Measurements from ENCODE around the gene TMPRSS11A. TPM values are rescaled to one million over a fixed set of nuclear protein-coding genes. Genes with fewer than 3 reads are reported as not detected.

The TMPRSS11A gene
- total and polyA plus RNA-seq, 2 experiments from 2014 or later, result not detected

DNA sequence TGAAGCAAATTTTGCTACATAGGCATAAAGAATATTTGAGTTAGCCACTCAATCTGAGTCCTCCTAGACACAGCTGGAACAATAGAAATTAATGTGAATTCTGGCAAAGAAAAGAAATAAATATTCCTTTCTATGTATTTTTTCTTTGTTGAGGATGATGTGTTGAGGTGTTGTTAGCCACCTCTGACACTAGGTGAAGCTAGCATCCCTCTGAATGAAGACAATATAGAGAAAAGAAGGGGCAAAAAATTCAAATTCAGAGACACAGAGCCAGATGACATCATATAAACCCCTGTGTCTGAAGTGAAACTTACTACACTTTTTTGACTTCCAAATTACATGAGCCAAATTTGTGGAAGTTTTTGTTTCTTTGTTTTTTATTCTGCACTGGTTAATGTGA is 44.9 kb downstream of the TMPRSS11A start:
- Histone ChIP-seq H3K4me2 (no peak overlapping the region), H2AFZ (no peak overlapping the region), H3K79me2 (replicated peaks; ENCODE audit: insufficient read depth) (no peaks in the 10 kb centered on the region), H3K4me3 (no peak overlapping the region), H3K27me3 (ENCODE audit: insufficient read depth) (no peaks in the 10 kb centered on the region), H3K9me2 (ENCODE audit: insufficient read depth) (no peaks in the 10 kb centered on the region), H4K20me1 (replicated peaks; ENCODE audit: insufficient read depth) (no peaks in the 10 kb centered on the region), H3K4me1 (ENCODE audit: insufficient read depth) (0 out of 2 replicates have a peak, but pooled peaks cover 4% of the 10 kb centered on the region), H3F3A (replicated peaks; ENCODE audit: low read depth) (no peaks in the 10 kb centered on the region), H3K36me3 (ENCODE audit: insufficient read depth) (no peaks in the 10 kb centered on the region), H3K27ac (ENCODE audit: low read depth) (no peak overlapping the region)
- no peak overlapping the region for H3K4me3 Mint-ChIP-seq
- H3K4me1 Mint-ChIP-seq, result no peaks in the 10 kb centered on the region; the same call in 2 of the 3 replicates
- ATAC-seq, result peak; percentile 78
- H3K9me3 Mint-ChIP-seq, result no peaks in the 10 kb centered on the region
- peak; percentile 46 for DNase-seq (ENCODE audit: low spot score)
- no peak overlapping the region for H3K27ac Mint-ChIP-seq
- TF ChIP-seq CTCF (conservative IDR thresholded peaks at IDR 0.05; ENCODE audit: low read depth in 2 of 2), result peak; percentile 79 to 84
- no peak for TF ChIP-seq NANOG (IDR thresholded peaks at IDR 0.05; ENCODE audit: borderline replicate concordance)
- H3K36me3 Mint-ChIP-seq (ENCODE audit: low read depth), result no peaks in the 10 kb centered on the region
- no peaks in the 10 kb centered on the region for H3K27me3 Mint-ChIP-seq (ENCODE audit: insufficient read depth, low read depth, poor library complexity)

- no peak overlapping the region for H3K27ac ChIP-seq (ENCODE audit: low read depth)
- no peaks in the 10 kb centered on the region for H3K9me3 Mint-ChIP-seq
- no peak overlapping the region for H3K27ac Mint-ChIP-seq
- H3K4me2 ChIP-seq, result no peak overlapping the region
- H3K4me3 Mint-ChIP-seq, result no peak overlapping the region
- H3K27me3 ChIP-seq (ENCODE audit: insufficient read depth), result no peaks in the 10 kb centered on the region
- H3K9me2 ChIP-seq (ENCODE audit: insufficient read depth), result no peaks in the 10 kb centered on the region
- H3K4me3 ChIP-seq, result no peak overlapping the region
- ATAC-seq (no peak), DNase-seq (ENCODE audit: low spot score) (peak; percentile 6)
- H3K36me3 Mint-ChIP-seq (ENCODE audit: low read depth), result no peaks in the 10 kb centered on the region
- H3K27me3 Mint-ChIP-seq (ENCODE audit: insufficient read depth, low read depth, poor library complexity), result no peaks in the 10 kb centered on the region
- no peaks in the 10 kb centered on the region for H4K20me1 ChIP-seq (replicated peaks; ENCODE audit: insufficient read depth)
- H3K79me2 ChIP-seq (replicated peaks; ENCODE audit: insufficient read depth), result no peaks in the 10 kb centered on the region
- no peaks in the 10 kb centered on the region for H3F3A ChIP-seq (replicated peaks; ENCODE audit: low read depth)
- 0 out of 2 replicates have a peak, but pooled peaks cover 4% of the 10 kb centered on the region for H3K4me1 ChIP-seq (ENCODE audit: insufficient read depth)
- no peak overlapping the region for H2AFZ ChIP-seq
- no peaks in the 10 kb centered on the region; the same call in 2 of the 3 replicates for H3K4me1 Mint-ChIP-seq
- H3K36me3 ChIP-seq (ENCODE audit: insufficient read depth), result no peaks in the 10 kb centered on the region
- TF ChIP-seq EZH2phosphoT487 (IDR thresholded peaks at IDR 0.05; ENCODE audit: unreplicated experiment) (no peak), ZNF114 (CRISPR knock-in tag; IDR thresholded peaks at IDR 0.05) (no peak), JUNB (IDR thresholded peaks at IDR 0.05; ENCODE audit: unreplicated experiment) (no peak), POLR2AphosphoS5 (IDR thresholded peaks at IDR 0.05; ENCODE audit: low read depth) (no peak), ZNF331 (CRISPR knock-in tag; IDR thresholded peaks at IDR 0.05; ENCODE audit: low read depth) (no peak), CREB1 (CRISPR knock-in tag; IDR thresholded peaks at IDR 0.05; ENCODE audit: low read depth) (no peak)
- TF ChIP-seq, protein P1, sequence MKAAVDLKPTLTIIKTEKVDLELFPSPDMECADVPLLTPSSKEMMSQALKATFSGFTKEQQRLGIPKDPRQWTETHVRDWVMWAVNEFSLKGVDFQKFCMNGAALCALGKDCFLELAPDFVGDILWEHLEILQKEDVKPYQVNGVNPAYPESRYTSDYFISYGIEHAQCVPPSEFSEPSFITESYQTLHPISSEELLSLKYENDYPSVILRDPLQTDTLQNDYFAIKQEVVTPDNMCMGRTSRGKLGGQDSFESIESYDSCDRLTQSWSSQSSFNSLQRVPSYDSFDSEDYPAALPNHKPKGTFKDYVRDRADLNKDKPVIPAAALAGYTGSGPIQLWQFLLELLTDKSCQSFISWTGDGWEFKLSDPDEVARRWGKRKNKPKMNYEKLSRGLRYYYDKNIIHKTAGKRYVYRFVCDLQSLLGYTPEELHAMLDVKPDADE (IDR thresholded peaks at IDR 0.05), result no peak
- TF ChIP-seq, protein P2, sequence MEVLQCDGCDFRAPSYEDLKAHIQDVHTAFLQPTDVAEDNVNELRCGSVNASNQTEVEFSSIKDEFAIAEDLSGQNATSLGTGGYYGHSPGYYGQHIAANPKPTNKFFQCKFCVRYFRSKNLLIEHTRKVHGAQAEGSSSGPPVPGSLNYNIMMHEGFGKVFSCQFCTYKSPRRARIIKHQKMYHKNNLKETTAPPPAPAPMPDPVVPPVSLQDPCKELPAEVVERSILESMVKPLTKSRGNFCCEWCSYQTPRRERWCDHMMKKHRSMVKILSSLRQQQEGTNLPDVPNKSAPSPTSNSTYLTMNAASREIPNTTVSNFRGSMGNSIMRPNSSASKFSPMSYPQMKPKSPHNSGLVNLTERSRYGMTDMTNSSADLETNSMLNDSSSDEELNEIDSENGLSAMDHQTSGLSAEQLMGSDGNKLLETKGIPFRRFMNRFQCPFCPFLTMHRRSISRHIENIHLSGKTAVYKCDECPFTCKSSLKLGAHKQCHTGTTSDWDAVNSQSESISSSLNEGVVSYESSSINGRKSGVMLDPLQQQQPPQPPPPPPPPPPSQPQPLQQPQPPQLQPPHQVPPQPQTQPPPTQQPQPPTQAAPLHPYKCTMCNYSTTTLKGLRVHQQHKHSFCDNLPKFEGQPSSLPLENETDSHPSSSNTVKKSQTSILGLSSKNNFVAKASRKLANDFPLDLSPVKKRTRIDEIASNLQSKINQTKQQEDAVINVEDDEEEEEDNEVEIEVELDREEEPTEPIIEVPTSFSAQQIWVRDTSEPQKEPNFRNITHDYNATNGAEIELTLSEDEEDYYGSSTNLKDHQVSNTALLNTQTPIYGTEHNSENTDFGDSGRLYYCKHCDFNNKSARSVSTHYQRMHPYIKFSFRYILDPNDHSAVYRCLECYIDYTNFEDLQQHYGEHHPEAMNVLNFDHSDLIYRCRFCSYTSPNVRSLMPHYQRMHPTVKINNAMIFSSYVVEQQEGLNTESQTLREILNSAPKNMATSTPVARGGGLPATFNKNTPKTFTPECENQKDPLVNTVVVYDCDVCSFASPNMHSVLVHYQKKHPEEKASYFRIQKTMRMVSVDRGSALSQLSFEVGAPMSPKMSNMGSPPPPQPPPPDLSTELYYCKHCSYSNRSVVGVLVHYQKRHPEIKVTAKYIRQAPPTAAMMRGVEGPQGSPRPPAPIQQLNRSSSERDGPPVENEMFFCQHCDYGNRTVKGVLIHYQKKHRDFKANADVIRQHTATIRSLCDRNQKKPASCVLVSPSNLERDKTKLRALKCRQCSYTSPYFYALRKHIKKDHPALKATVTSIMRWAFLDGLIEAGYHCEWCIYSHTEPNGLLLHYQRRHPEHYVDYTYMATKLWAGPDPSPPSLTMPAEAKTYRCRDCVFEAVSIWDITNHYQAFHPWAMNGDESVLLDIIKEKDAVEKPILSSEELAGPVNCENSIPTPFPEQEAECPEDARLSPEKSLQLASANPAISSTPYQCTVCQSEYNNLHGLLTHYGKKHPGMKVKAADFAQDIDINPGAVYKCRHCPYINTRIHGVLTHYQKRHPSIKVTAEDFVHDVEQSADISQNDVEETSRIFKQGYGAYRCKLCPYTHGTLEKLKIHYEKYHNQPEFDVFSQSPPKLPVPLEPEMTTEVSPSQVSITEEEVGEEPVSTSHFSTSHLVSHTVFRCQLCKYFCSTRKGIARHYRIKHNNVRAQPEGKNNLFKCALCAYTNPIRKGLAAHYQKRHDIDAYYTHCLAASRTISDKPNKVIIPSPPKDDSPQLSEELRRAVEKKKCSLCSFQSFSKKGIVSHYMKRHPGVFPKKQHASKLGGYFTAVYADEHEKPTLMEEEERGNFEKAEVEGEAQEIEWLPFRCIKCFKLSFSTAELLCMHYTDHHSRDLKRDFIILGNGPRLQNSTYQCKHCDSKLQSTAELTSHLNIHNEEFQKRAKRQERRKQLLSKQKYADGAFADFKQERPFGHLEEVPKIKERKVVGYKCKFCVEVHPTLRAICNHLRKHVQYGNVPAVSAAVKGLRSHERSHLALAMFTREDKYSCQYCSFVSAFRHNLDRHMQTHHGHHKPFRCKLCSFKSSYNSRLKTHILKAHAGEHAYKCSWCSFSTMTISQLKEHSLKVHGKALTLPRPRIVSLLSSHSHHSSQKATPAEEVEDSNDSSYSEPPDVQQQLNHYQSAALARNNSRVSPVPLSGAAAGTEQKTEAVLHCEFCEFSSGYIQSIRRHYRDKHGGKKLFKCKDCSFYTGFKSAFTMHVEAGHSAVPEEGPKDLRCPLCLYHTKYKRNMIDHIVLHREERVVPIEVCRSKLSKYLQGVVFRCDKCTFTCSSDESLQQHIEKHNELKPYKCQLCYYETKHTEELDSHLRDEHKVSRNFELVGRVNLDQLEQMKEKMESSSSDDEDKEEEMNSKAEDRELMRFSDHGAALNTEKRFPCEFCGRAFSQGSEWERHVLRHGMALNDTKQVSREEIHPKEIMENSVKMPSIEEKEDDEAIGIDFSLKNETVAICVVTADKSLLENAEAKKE (CRISPR knock-in tag; IDR thresholded peaks at IDR 0.05), result no peak
Measured at GRCh38 chr4:67915400-67915966, 47.8 kb downstream of the TMPRSS11A start.
